Lung microvascular endothelial cell (primary cell): ENCODE data around the gene MALAT1. TPM values are rescaled to one million over a fixed set of nuclear protein-coding genes. Genes with fewer than 3 reads are reported as not detected.

Experiments
- DNase-seq, 2 donors: peaks; one replicate each; pipeline versions ENCODE4 v3.0.0 to v3.0.0-alpha.2; 2010; ENCODE audit warnings: low read depth in 2 of 2
- total RNA-seq: library from RNA; depleted of rRNA; stranded (reverse); fragments of >200 nt; gene quantifications from 2 replicates; pipeline ENCODE4 v1.2.1, GENCODE V29; 2014

Gene MALAT1
- total RNA-seq, 1 donor from 2014 or later = 2,739 TPM

- peak in 1 of 2 donors; percentile 1 for DNase-seq
Observed at GRCh38 chr11:65538232-65538914, 39.5 kb downstream of the MALAT1 start.

GRCh38 chr11:65538915-65539743 is 40.3 kb downstream of the MALAT1 start:
- no peak for DNase-seq

GRCh38 chr11:65539744-65540289 is 41.0 kb downstream of the MALAT1 start:
- no peak for DNase-seq

- DNase-seq = peak; percentile 91 to 93
Observed at GRCh38 chr11:65540290-65541092, 41.6 kb downstream of the MALAT1 start.

GRCh38 chr11:65541093-65541982 is 42.5 kb downstream of the MALAT1 start:
- no peak for DNase-seq

GRCh38 chr11:65542738-65543390 is 44.0 kb downstream of the MALAT1 start:
- no peak for DNase-seq

GRCh38 chr11:65545853-65546216 is 47.0 kb downstream of the MALAT1 start:
- no peak for DNase-seq

- peak; percentile 44 to 84 for DNase-seq
Observed at GRCh38 chr11:65546217-65546958, 47.5 kb downstream of the MALAT1 start.

- DNase-seq = no peak
Observed at GRCh38 chr11:65547446-65548125, 48.7 kb downstream of the MALAT1 start.

GRCh38 chr11:65548395-65548794 is 49.5 kb downstream of the MALAT1 start:
- DNase-seq = no peak

GRCh38 chr11:65549096-65549495 is 50.3 kb downstream of the MALAT1 start:
- DNase-seq = no peak

- DNase-seq = peak; percentile 47 to 63
Observed at GRCh38 chr11:65551572-65552387, 52.9 kb downstream of the MALAT1 start.

- no peak for DNase-seq
Observed at GRCh38 chr11:65552388-65552951, 53.6 kb downstream of the MALAT1 start.

GRCh38 chr11:65553301-65554001 is 54.6 kb downstream of the MALAT1 start:
- no peak for DNase-seq

- no peak for DNase-seq
Observed at GRCh38 chr11:65554057-65554818, 55.4 kb downstream of the MALAT1 start.

GRCh38 chr11:65554842-65555430 is 56.1 kb downstream of the MALAT1 start:
- no peak for DNase-seq
